Stimulated activated CD4-positive, alpha-beta T cell treated with anti-CD3 and anti-CD28 coated beads, Interleukin-2, amount 100 ng/mL, for 48 hours (primary cell): ENCODE measurements around the gene FMN2.

Experiments used
- DNase-seq, 2 donors: peaks; one replicate each; pipeline ENCODE4 v3.0.0-alpha.2; 2020

The FMN2 gene

GRCh38 chr1:240503558-240503957, 411.9 kb downstream of the FMN2 start:
- DNase-seq, result no peak

GRCh38 chr1:240506176-240506575, 414.5 kb downstream of the FMN2 start:
- DNase-seq, result no peak

- DNase-seq, result no peak
Measured at GRCh38 chr1:240508201-240508600, 416.5 kb downstream of the FMN2 start.

GRCh38 chr1:240508950-240509349, 417.3 kb downstream of the FMN2 start:
- DNase-seq, result no peak

GRCh38 chr1:240511789-240512188, 420.1 kb downstream of the FMN2 start:
- no peak for DNase-seq

GRCh38 chr1:240515505-240515904, 423.8 kb downstream of the FMN2 start:
- DNase-seq, result no peak

- DNase-seq, result no peak
Measured at GRCh38 chr1:240516069-240516468, 424.4 kb downstream of the FMN2 start.

GRCh38 chr1:240517891-240518290, 426.2 kb downstream of the FMN2 start:
- no peak for DNase-seq

- DNase-seq, result no peak
Measured at GRCh38 chr1:240522122-240522822, 430.6 kb downstream of the FMN2 start.

GRCh38 chr1:240524356-240525069, 432.8 kb downstream of the FMN2 start:
- no peak for DNase-seq
